Glutamatergic neuron (in vitro differentiated cells): ENCODE results near the gene ROBO1. TPM values are rescaled to one million over a fixed set of nuclear protein-coding genes. Genes with fewer than 3 reads are reported as not detected.

Experiments used
- DNase-seq: peaks from one replicate; pipeline ENCODE4 v3.0.0; 2022
- H3K27ac Mint-ChIP-seq: one replicate; pipeline ENCODE4 v1.8.0; 2020; ENCODE audit warnings: mild to moderate bottlenecking, mixed read lengths, inconsistent platforms; ENCODE audit not compliant: unreplicated experiment
- H3K27me3 Mint-ChIP-seq: one replicate; pipeline ENCODE4 v1.8.0; 2020; ENCODE audit warnings: mild to moderate bottlenecking, moderate library complexity, mixed read lengths, inconsistent platforms; ENCODE audit not compliant: unreplicated experiment
- H3K36me3 Mint-ChIP-seq: one replicate; pipeline ENCODE4 v1.8.0; 2020; ENCODE audit warnings: mild to moderate bottlenecking, mixed read lengths, inconsistent platforms; ENCODE audit not compliant: unreplicated experiment
- H3K4me1 Mint-ChIP-seq: one replicate; pipeline ENCODE4 v1.8.0; 2020; ENCODE audit warnings: mild to moderate bottlenecking, low read depth, mixed read lengths, inconsistent platforms; ENCODE audit not compliant: unreplicated experiment
- H3K4me3 Mint-ChIP-seq: one replicate; pipeline ENCODE4 v1.8.0; 2020; ENCODE audit warnings: mild to moderate bottlenecking, mixed read lengths, inconsistent platforms; ENCODE audit not compliant: unreplicated experiment
- H3K9me3 Mint-ChIP-seq: one replicate; pipeline ENCODE4 v1.8.0; 2020; ENCODE audit warnings: mild to moderate bottlenecking, moderate library complexity, mixed read lengths, inconsistent platforms; ENCODE audit not compliant: unreplicated experiment
- CTCF ChIP-seq: fragments of 200-600 bp; sonication (generic); IDR thresholded peaks from one replicate; pipeline ENCODE4 v1.5.0; 2021; ENCODE audit not compliant: partially characterized antibody, unreplicated experiment
- total RNA-seq: library from RNA; stranded (reverse); fragmentation: NEBNext Ultra II Directional; extraction: Animal tissue kit (Norgen Biotek cat#: 25700); gene quantifications from one replicate; pipeline ENCODE4 v1.2.1, GENCODE V29; 2021; ENCODE audit not compliant: unreplicated experiment

The ROBO1 gene
- total RNA-seq, 1 donor from 2014 or later = 505 TPM

- Mint-ChIP-seq H3K27me3 (peaks cover under 1% of the 10 kb centered on the region), H3K9me3 (peaks cover 2% of the 10 kb centered on the region), H3K27ac (peak overlapping the region; percentile 74), H3K4me1 (peaks cover 52% of the 10 kb centered on the region), H3K36me3 (no peaks in the 10 kb centered on the region), H3K4me3 (peak overlapping the region; percentile 60)
- no peak for TF ChIP-seq CTCF
- no peak for DNase-seq
Measured at GRCh38 chr3:78913711-78914110, 854.1 kb downstream of the ROBO1 start.

- Mint-ChIP-seq H3K27me3 (no peaks in the 10 kb centered on the region), H3K9me3 (peaks cover 2% of the 10 kb centered on the region), H3K36me3 (no peaks in the 10 kb centered on the region), H3K4me1 (peaks cover 52% of the 10 kb centered on the region), H3K4me3 (peak overlapping the region; percentile 75), H3K27ac (peak overlapping the region; percentile 88)
- DNase-seq = no peak
- no peak for TF ChIP-seq CTCF
Measured at GRCh38 chr3:78912687-78913086, 855.1 kb downstream of the ROBO1 start.

GRCh38 chr3:78912259-78912658 lies 855.5 kb downstream of the ROBO1 start:
- Mint-ChIP-seq H3K27ac (peak overlapping the region; percentile 88), H3K9me3 (peaks cover 2% of the 10 kb centered on the region), H3K4me3 (peak overlapping the region; percentile 75), H3K27me3 (no peaks in the 10 kb centered on the region), H3K4me1 (peaks cover 53% of the 10 kb centered on the region), H3K36me3 (no peaks in the 10 kb centered on the region)
- TF ChIP-seq CTCF = no peak
- DNase-seq = no peak

GRCh38 chr3:78911394-78911793 lies 856.4 kb downstream of the ROBO1 start:
- H3K9me3 Mint-ChIP-seq = peaks cover 5% of the 10 kb centered on the region
- peak overlapping the region; percentile 31 for H3K27ac Mint-ChIP-seq
- no peaks in the 10 kb centered on the region for H3K36me3 Mint-ChIP-seq
- peaks cover 56% of the 10 kb centered on the region for H3K4me1 Mint-ChIP-seq
- no peaks in the 10 kb centered on the region for H3K27me3 Mint-ChIP-seq
- TF ChIP-seq CTCF = no peak
- peak overlapping the region; percentile 2 for H3K4me3 Mint-ChIP-seq
- DNase-seq = no peak

- H3K27ac Mint-ChIP-seq = peak overlapping the region; percentile 70
- H3K4me1 Mint-ChIP-seq = peaks cover 58% of the 10 kb centered on the region
- no peaks in the 10 kb centered on the region for H3K27me3 Mint-ChIP-seq
- H3K9me3 Mint-ChIP-seq = peaks cover 5% of the 10 kb centered on the region
- peak overlapping the region; percentile 54 for H3K4me3 Mint-ChIP-seq
- TF ChIP-seq CTCF = no peak
- no peak for DNase-seq
- H3K36me3 Mint-ChIP-seq = no peaks in the 10 kb centered on the region
Measured at GRCh38 chr3:78908236-78908635, 859.6 kb downstream of the ROBO1 start.
